RPMI8226 (cell line): ENCODE data around the gene KIAA1328.

Source experiments
- DNase-seq: peaks from one replicate; pipeline ENCODE4 v3.0.0-alpha.2; 2015

Gene KIAA1328

GRCh38 chr18:37230768-37231167 lies 401.8 kb downstream of the KIAA1328 start:
- no peak for DNase-seq

DNA sequence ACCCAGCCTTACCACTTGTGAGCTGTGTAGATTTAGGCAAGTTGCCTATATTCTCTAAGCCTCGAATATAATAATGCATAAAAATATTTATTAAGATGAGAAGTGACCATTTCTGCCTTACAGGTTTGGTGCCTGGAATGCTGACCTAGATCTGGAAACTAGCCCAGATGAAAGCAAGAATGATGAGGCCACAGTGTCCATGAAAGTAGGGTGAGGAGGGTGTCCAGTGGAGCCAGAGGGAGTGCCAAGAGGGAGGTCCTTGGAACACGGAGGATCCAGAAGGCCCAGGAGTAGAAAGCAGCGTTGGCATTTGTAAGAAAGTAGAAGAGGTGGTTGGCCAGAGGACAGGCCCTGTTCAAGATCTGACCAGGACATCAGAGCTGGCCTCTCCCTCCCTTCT lies 402.3 kb downstream of the KIAA1328 start:
- no peak for DNase-seq

- no peak for DNase-seq
These were observed 406.7 kb downstream of the KIAA1328 start for GRCh38 chr18:37235583-37235982.

- no peak for DNase-seq
These were observed 409.6 kb downstream of the KIAA1328 start for GRCh38 chr18:37238282-37239108.

DNA sequence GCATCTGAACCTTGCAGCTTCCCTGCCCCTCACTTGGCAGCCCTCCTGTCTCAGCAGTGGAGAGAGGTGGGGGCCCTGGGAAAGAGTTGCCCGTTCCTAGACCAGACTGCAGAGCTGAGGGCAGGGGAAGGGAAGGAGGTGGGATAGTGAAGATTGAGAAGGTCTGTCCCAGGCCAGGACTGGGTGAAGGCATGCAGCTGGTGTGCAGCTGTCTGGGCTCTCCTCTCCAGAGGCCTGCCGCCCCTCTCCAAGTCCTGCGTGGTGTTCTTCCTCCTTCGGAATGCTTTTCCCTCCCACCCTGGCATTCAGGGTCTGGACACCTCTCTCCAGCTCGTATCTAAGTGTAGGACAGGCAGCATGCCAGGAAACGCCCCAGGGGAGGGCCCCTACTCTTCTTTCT lies 413.2 kb downstream of the KIAA1328 start:
- DNase-seq = no peak

- DNase-seq = no peak
These were observed 414.1 kb downstream of the KIAA1328 start for GRCh38 chr18:37242826-37243560.

DNA sequence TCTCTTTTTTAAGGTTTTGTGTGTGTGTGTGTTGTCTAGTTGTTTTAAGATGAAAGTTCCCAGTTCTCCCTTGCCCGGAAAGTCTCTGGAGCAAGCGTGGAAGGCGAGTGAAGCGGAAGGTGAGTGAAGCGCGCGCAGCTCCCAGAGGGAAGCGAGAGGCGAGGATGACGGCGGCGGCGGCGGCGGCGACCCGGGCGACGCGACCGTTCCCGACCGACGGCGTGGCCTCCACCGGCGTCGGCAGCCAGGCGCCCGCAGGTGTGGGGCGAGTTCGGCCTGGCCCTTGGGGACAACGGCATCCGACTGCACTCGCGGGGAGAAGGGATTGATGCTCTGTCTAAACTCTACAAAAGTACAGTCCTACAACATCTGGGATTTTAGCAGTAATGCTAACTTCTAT lies 414.8 kb downstream of the KIAA1328 start:
- no peak for DNase-seq

DNA sequence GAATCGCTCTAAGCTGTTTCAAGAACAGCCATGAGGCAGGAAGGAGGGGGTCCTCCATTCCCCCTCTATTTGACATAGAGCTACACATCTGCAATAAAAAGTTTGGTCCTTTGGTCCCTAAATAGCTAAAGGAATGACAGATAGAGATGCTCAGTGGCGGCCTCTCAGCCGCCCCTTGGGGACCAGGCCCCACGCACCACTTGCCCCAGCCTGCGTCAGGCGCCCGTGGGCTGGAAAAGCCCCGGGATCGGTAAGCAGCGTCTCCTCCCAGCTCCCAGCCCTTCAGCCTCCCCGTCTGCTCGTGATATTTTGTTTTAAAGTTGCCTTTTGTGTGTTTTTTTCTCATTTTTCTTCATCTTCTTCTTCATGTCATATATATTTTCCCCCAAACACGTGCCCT lies 415.7 kb downstream of the KIAA1328 start:
- no peak for DNase-seq

- DNase-seq = no peak
These were observed 417.9 kb downstream of the KIAA1328 start for GRCh38 chr18:37246779-37247340.

GRCh38 chr18:37247497-37248161 lies 418.7 kb downstream of the KIAA1328 start:
- DNase-seq = no peak

- no peak for DNase-seq
These were observed 419.4 kb downstream of the KIAA1328 start for GRCh38 chr18:37248281-37248680.

- DNase-seq = no peak
These were observed 420.4 kb downstream of the KIAA1328 start for GRCh38 chr18:37249171-37249886.

DNA sequence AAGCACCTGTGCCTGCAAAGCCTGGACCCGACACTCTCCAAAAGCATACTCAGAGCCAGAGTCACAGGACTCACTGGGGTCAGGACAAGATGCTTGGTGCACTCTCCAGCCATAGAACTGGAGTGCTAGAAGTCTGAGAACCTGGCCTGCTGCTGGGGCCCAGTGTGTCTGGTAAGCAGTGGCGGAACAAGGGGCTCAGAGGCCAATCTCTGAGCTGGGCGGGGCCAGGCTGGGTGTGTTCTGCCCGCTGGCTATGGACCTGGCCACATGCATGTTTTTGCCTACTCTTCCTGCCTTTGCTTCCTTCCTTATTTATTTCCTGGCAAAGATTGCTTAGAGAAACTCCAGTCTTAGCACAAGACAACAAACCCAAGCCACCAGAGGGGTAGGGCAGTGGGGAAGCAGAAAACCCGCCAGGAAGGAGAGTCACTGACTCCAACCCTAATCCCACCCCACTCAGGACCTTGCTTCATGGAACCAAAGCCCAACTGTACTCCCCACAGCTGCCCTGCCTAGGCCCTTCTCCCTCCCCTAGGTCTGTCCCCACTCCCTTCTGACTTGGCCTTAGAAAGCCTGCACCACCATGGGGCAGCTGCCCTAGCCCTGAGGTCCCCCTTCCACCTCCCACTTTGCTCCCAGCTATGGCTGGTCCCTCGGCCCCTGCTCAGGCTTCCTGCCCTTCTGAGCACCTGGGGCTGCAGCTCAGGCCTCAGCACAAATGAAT lies 421.1 kb downstream of the KIAA1328 start:
- DNase-seq = no peak

GRCh38 chr18:37251679-37252078 lies 422.8 kb downstream of the KIAA1328 start:
- no peak for DNase-seq

- no peak for DNase-seq
These were observed 423.4 kb downstream of the KIAA1328 start for GRCh38 chr18:37252342-37252741.

DNA sequence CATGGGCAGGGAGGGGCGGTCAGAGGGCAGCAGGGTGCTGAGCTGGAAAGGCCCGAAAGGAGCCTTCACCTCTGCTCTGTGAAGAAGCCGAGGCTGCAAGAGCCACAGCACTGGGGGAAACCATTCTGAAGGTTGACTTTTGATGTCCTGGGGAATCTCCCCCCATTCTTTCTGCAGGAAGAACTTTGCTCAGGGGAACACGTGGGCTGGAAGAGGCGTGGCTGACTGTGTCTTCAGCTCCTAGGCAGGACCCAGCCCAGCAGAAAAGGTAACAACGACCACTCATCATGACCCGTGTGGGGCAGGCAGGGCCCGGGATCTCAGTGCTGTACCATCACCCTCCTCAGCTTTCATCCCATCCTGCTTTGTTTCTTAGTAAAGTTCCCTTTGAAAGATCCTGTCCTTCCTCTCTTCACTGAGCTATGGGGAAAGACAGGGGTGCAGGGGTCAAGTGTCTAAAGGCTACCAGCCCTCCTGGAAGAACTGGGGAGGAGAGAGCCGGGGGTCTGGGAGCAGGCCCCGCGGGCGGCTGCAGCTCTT lies 424.0 kb downstream of the KIAA1328 start:
- no peak for DNase-seq

GRCh38 chr18:37253394-37254235 lies 424.7 kb downstream of the KIAA1328 start:
- DNase-seq = peak; percentile 21

- DNase-seq = no peak
These were observed 425.4 kb downstream of the KIAA1328 start for GRCh38 chr18:37254236-37254754.

DNA sequence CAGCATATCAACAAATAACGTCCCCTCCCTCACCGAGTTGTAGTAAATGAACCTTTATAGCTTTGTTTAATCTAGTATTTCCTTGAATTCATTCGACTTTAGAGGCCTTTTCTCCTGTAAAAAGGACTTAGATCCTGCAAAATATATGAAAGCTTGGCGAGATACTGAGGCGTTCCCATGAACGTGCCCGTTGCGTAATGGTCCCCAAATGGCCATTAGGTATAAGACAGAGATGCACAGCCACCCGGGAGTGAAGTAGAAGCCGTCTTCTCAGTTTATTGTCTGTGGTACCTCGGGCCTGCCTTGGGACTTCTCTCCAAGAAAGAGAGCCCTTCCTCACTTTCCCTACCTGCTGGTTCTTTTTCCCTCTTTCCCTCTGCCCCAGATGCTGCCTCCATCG lies 426.0 kb downstream of the KIAA1328 start:
- DNase-seq = no peak

DNA sequence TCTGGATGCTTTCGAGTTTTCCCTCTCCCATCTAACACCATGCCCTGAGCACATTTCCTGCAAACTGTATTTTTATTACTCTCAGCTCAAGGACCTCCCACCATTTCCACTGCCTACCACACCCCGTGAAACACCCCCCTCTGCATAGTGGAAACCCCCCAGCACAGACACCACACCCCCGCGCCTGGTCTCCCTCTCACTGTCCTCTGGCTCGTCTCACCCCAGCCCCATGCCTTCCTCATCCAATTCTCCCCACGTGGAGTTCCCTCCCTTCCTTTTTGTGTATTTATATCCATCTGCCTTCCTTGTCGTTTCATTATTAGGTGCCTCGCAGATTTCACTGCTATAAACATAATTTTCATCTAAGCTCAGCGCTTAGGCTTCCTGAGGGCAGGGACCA lies 429.2 kb downstream of the KIAA1328 start:
- DNase-seq = no peak

GRCh38 chr18:37258819-37259218 lies 429.9 kb downstream of the KIAA1328 start:
- no peak for DNase-seq
